ENCODE data around the gene AFAP1L2. TPM values are rescaled to one million over a fixed set of nuclear protein-coding genes. Genes with fewer than 3 reads are reported as not detected.

Gene AFAP1L2
- total and polyA plus RNA-seq, 9 of the 15 experiments (the other 6 are each of a cell fraction or from before 2014, with no cell fraction given), result 0.07 TPM; not detected in 8

DNA sequence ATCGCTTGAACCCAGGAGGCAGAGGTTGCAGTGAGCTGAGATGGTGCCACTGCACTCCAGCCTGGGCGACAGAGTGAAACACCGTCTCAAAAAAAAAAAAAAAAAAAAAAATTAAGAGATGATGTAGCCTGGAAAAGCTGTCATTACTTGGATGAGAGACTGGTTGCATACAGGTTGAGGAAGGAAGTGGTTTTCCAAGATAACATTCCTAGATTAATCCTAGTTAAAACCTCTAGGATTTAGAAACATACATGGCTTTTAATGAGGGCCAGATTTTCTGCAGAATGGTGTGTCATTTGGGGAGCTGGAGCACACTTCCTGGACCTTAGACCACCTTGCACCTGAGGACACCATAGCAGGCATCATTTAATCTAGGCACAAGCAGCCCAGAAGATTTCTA lies 147.5 kb downstream of the AFAP1L2 start (continued):
- TF ChIP-seq, protein P1, sequence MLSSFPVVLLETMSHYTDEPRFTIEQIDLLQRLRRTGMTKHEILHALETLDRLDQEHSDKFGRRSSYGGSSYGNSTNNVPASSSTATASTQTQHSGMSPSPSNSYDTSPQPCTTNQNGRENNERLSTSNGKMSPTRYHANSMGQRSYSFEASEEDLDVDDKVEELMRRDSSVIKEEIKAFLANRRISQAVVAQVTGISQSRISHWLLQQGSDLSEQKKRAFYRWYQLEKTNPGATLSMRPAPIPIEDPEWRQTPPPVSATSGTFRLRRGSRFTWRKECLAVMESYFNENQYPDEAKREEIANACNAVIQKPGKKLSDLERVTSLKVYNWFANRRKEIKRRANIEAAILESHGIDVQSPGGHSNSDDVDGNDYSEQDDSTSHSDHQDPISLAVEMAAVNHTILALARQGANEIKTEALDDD (IDR thresholded peaks at IDR 0.05), result no peak
- TF ChIP-seq RHOXF2B (CRISPR knock-in tag; conservative IDR thresholded peaks at IDR 0.05) (no peak), ZNF507 (tag; conservative IDR thresholded peaks at IDR 0.05) (no peak), SMARCA4 (IDR thresholded peaks at IDR 0.05) (no peak), POLR3A (IDR thresholded peaks at IDR 0.05; ENCODE audit: borderline replicate concordance, extremely low read depth, insufficient read depth, insufficient read length) (no peak), TCF3 (CRISPR knock-in tag; IDR thresholded peaks at IDR 0.05) (no peak)

DNA sequence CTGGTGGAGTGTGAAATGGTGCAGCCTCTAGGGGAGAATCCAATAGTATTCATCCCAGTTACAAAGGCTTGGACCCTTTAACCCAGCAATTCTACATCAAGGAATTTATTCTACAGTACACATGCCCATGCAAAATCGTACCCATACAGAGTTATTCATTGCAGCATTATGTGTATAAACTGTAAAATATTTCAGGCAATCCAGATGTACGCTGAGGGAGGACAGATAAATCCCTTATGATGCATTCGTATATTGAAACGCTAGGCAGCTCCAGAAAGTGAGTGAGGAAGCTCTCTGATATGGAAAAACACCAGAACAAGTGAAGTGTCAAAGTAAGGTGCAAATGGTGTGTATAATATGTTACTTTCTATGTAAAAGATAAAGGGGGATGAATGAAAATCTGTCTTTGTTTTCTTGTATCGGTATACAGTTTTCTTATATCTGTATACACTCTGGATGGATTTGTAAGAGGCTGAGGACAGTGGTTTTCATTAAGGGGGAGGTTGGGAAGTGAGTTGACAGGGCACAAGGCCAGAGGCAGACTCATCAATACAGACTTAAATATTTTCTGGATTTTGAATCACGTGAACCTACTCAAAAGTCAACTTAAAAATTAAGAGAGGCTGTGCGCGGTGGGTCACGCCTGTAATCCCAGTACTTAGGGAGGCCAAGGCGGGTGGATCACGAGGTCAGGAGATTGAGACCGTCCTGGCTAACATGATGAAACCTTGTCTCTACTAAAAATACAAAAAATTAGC lies 148.1 kb downstream of the AFAP1L2 start:
- in situ Hi-C loops (cut with MboI) (no loop called here), intact Hi-C loops (cut with micrococcal nuclease) (no loop called here)
- H3K4me2 ChIP-seq (ENCODE audit: insufficient read depth, low read length), result no peak overlapping the region
- no peaks in the 10 kb centered on the region for H3K9me1 ChIP-seq (ENCODE audit: control insufficient read depth, insufficient read depth, low read length)
- no peak overlapping the region for H2AFZ ChIP-seq (ENCODE audit: low read depth, low read length)
- H3K4me3 ChIP-seq, result no peak overlapping the region
- H3K27ac ChIP-seq (ENCODE audit: extremely low read depth, low read depth, low read length), result no peak overlapping the region
- FAIRE-seq (no peak), DNase-seq (ENCODE audit: extremely low read depth in 1 of 4, low spot score in 3 of 4) (no peak), ATAC-seq (no peak)
- WGBS (ENCODE audit: insufficient coverage, low coverage, missing lambda C conversion rate), result 8% methylated on average over 12 of the region's 12 CpGs
- ChIA-PET CTCF (ENCODE audit: low intra/inter-chr PET ratio) (no interaction called here), POLR2A (no interaction called here)
- H4K20me1 ChIP-seq (replicated peaks; ENCODE audit: control insufficient read depth, insufficient read depth, low read length), result no peaks in the 10 kb centered on the region
- no peaks in the 10 kb centered on the region for H3K27me3 ChIP-seq (ENCODE audit: control insufficient read depth in 2 of 2, insufficient read depth in 2 of 2, low read length in 2 of 2)
- no peaks in the 10 kb centered on the region for H3K9me3 ChIP-seq (replicated peaks; ENCODE audit: control insufficient read depth, insufficient read depth, low read depth, low read length)
- H3K36me3 ChIP-seq (ENCODE audit: control insufficient read depth, insufficient read depth, low read length), result no peaks in the 10 kb centered on the region
- no peaks in the 10 kb centered on the region for H3K4me1 ChIP-seq (replicated peaks in 1 of 2; ENCODE audit: control insufficient read depth in 2 of 2, insufficient read depth in 2 of 2, low read length in 2 of 2)
- no TSS peak for BruUV-seq (replicated peaks)
- H3K79me2 ChIP-seq (ENCODE audit: control insufficient read depth, insufficient read depth, low read length), result no peaks in the 10 kb centered on the region
- H3K9ac ChIP-seq (ENCODE audit: insufficient read depth in 1 of 2, low read depth in 2 of 2, low read length in 2 of 2), result no peak overlapping the region
- TF ChIP-seq ZNF174 (CRISPR knock-in tag; IDR thresholded peaks at IDR 0.05) (no peak), ZEB2 (IDR thresholded peaks at IDR 0.05) (no peak), ZNF75A (CRISPR knock-in tag; IDR thresholded peaks at IDR 0.05) (no peak), RBM25 (IDR thresholded peaks at IDR 0.05; ENCODE audit: low read depth, low read length, severe bottlenecking) (no peak), NFIX (CRISPR knock-in tag; IDR thresholded peaks at IDR 0.05; ENCODE audit: low read depth) (no peak)
- TF ChIP-seq, protein P2, sequence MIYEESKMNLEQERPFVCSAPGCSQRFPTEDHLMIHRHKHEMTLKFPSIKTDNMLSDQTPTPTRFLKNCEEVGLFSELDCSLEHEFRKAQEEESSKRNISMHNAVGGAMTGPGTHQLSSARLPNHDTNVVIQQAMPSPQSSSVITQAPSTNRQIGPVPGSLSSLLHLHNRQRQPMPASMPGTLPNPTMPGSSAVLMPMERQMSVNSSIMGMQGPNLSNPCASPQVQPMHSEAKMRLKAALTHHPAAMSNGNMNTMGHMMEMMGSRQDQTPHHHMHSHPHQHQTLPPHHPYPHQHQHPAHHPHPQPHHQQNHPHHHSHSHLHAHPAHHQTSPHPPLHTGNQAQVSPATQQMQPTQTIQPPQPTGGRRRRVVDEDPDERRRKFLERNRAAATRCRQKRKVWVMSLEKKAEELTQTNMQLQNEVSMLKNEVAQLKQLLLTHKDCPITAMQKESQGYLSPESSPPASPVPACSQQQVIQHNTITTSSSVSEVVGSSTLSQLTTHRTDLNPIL (CRISPR knock-in tag; IDR thresholded peaks at IDR 0.05), result no peak
- TF ChIP-seq, protein P3, sequence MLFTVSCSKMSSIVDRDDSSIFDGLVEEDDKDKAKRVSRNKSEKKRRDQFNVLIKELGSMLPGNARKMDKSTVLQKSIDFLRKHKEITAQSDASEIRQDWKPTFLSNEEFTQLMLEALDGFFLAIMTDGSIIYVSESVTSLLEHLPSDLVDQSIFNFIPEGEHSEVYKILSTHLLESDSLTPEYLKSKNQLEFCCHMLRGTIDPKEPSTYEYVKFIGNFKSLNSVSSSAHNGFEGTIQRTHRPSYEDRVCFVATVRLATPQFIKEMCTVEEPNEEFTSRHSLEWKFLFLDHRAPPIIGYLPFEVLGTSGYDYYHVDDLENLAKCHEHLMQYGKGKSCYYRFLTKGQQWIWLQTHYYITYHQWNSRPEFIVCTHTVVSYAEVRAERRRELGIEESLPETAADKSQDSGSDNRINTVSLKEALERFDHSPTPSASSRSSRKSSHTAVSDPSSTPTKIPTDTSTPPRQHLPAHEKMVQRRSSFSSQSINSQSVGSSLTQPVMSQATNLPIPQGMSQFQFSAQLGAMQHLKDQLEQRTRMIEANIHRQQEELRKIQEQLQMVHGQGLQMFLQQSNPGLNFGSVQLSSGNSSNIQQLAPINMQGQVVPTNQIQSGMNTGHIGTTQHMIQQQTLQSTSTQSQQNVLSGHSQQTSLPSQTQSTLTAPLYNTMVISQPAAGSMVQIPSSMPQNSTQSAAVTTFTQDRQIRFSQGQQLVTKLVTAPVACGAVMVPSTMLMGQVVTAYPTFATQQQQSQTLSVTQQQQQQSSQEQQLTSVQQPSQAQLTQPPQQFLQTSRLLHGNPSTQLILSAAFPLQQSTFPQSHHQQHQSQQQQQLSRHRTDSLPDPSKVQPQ (CRISPR knock-in tag; IDR thresholded peaks at IDR 0.05; ENCODE audit: borderline replicate concordance), result no peak
- TF ChIP-seq, protein P4, sequence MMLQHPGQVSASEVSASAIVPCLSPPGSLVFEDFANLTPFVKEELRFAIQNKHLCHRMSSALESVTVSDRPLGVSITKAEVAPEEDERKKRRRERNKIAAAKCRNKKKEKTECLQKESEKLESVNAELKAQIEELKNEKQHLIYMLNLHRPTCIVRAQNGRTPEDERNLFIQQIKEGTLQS (IDR thresholded peaks at IDR 0.05), result no peak
- TF ChIP-seq, protein P4 (CRISPR knock-in tag; conservative IDR thresholded peaks at IDR 0.05), result no peak

Measured in K562 (cell line).